Caco-2 (cell line): ENCODE data around the gene TMEM132D. TPM values are rescaled to one million over a fixed set of nuclear protein-coding genes. Genes with fewer than 3 reads are reported as not detected.

Experiments used
- BruUV-seq: library from RNA; stranded (reverse); fragments of 400-500 nt; replicated peaks from 2 replicates; lab custom pipeline; 2021; lab: Mats Ljungman, UMichigan
- CTCF ChIA-PET: fragments of 300-600 bp; sonication (Branson Sonifier 250); formaldehyde crosslinking; loops from one replicate; lab custom pipeline; 2022; ENCODE audit warnings: antibody characterized with exemption; lab: Charles Lee
- POLR2A ChIA-PET: fragments of 300-600 bp; sonication (Branson Sonifier 250); formaldehyde crosslinking; loops from one replicate; lab custom pipeline; 2022; ENCODE audit warnings: antibody characterized with exemption; lab: Charles Lee
- DNase-seq, 2 experiments: peaks; one replicate each; pipeline versions ENCODE4 v3.0.0 to v3.0.0-alpha.2; 2020 to 2022
- H3K27me3 ChIP-seq: replicated peaks from 2 replicates; pipeline ENCODE4 v1.6.0; 2011; ENCODE audit warnings: low read length; ENCODE audit not compliant: control insufficient read depth, insufficient read depth
- H3K36me3 ChIP-seq: 2 replicates; pipeline ENCODE4 v1.5.1; 2011; ENCODE audit warnings: low read length; ENCODE audit not compliant: control insufficient read depth, insufficient read depth
- H3K4me1 ChIP-seq: fragments of 250-450 bp; sonication (Bioruptor Pico); 2 replicates; pipeline ENCODE4 v1.5.1; 2020; ENCODE audit warnings: mild to moderate bottlenecking
- H3K4me3 ChIP-seq: 2 replicates; pipeline ENCODE4 v1.5.1; 2011; ENCODE audit warnings: low read depth, mild to moderate bottlenecking, control low read depth, low read length
- H3K9me3 ChIP-seq: fragments of 250-450 bp; sonication (Bioruptor Pico); 2 replicates; pipeline ENCODE4 v1.5.1; 2020; ENCODE audit warnings: mild to moderate bottlenecking, moderate library complexity
- H3K27ac Mint-ChIP-seq: one replicate; pipeline ENCODE4 v1.8.0; 2022; ENCODE audit warnings: mixed read lengths; ENCODE audit not compliant: unreplicated experiment
- H3K27me3 Mint-ChIP-seq: one replicate; pipeline ENCODE4 v1.8.0; 2022; ENCODE audit warnings: mixed read lengths; ENCODE audit not compliant: insufficient read depth, unreplicated experiment
- H3K36me3 Mint-ChIP-seq: one replicate; pipeline ENCODE4 v1.8.0; 2022; ENCODE audit warnings: mild to moderate bottlenecking, mixed read lengths; ENCODE audit not compliant: insufficient read depth, unreplicated experiment
- H3K4me1 Mint-ChIP-seq: one replicate; pipeline ENCODE4 v1.8.0; 2022; ENCODE audit warnings: low read depth, mixed read lengths; ENCODE audit not compliant: unreplicated experiment
- H3K4me3 Mint-ChIP-seq: one replicate; pipeline ENCODE4 v1.8.0; 2022; ENCODE audit warnings: mild to moderate bottlenecking, moderate library complexity, mixed read lengths; ENCODE audit not compliant: unreplicated experiment
- H3K9me3 Mint-ChIP-seq: one replicate; pipeline ENCODE4 v1.8.0; 2022; ENCODE audit warnings: mixed read lengths; ENCODE audit not compliant: unreplicated experiment
- intact Hi-C: fragments of 100-400 bp; cut with micrococcal nuclease; formaldehyde crosslinking; loops from one replicate; pipeline ENCODE4 v1.10.0; 2022; ENCODE audit not compliant: unreplicated experiment
- total RNA-seq: library from RNA; stranded (reverse); gene quantifications from 2 replicates; pipeline ENCODE4 v1.2.3, GENCODE V29; 2022
- TF ChIP-seq, protein P1 (sequence below), 2 experiments: fragments of 200-600 bp in 1 of 2; IDR thresholded peaks; 1 replicate in 1 of 2; 2 replicates in 1 of 2; pipeline versions ENCODE4 v1.5.1 to v1.8.0; 2011 to 2022; ENCODE audit warnings: antibody characterized with exemption in 1 of 2, control low read depth in 1 of 2, inconsistent platforms in 1 of 2, low read depth in 1 of 2, low read length in 1 of 2, mild to moderate bottlenecking in 1 of 2, moderate library complexity in 1 of 2; ENCODE audit not compliant: insufficient read depth in 1 of 2, severe bottlenecking in 1 of 2, unreplicated experiment in 1 of 2

The TMEM132D gene
- total RNA-seq, 1 experiment from 2014 or later = not detected

DNA sequence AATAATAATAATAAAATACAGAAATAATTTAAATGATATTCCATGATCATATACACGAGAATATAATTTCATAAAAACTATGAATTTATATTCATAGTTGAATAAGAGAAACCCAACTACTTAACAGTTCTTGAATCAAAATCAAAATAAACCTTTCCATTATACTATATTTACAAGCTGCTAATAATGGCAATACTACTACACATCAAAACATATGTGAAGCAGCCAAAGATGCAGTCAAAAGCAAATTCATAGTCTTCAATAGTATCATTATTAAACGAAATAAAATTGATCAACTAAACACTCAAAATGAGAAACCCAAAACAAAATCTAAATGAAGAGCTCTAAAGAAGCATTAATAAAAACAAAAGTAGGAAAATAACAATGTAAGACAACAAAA, 197.1 kb downstream of the TMEM132D start:
- H3K36me3 Mint-ChIP-seq = no peaks in the 10 kb centered on the region
- H3K9me3 Mint-ChIP-seq = peaks cover 41% of the 10 kb centered on the region

DNA sequence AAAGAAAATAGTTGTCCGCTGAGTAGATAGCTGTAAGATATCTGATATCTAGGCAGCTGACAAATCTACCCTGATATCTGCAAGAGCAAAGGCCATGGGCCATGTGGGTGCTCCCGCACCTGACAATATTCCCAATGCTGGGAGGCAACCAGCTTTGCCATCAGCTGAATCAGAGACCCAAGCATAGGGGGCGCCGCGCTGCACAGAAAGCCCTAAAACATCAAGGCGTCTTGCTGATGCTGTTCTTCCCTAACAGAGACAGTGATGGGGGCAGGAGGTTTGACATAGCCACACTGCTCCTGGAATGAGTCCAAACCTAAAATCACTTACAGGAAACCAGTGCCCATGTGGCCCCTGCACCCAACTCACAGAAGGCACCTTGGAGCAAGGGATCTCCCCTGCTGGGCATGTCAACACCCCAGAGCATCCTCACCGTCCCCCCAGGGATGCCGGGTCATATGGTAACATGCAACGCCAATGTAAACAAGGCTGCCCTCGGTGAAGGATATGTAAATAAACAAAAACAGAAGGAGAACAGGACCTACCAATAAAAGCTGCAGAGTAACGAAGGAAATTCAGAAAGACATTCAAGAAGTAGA, 199.5 kb downstream of the TMEM132D start:
- Mint-ChIP-seq H3K4me1 (no peaks in the 10 kb centered on the region), H3K9me3 (peaks cover 40% of the 10 kb centered on the region), H3K27me3 (no peaks in the 10 kb centered on the region), H3K4me3 (no peak overlapping the region), H3K36me3 (no peaks in the 10 kb centered on the region), H3K27ac (no peak overlapping the region)
- no TSS peak for BruUV-seq
- Histone ChIP-seq H3K9me3 (no peaks in the 10 kb centered on the region), H3K36me3 (no peaks in the 10 kb centered on the region), H3K27me3 (no peaks in the 10 kb centered on the region), H3K4me3 (no peak overlapping the region), H3K4me1 (no peaks in the 10 kb centered on the region)
- no peak for DNase-seq
- TF ChIP-seq, protein P1, sequence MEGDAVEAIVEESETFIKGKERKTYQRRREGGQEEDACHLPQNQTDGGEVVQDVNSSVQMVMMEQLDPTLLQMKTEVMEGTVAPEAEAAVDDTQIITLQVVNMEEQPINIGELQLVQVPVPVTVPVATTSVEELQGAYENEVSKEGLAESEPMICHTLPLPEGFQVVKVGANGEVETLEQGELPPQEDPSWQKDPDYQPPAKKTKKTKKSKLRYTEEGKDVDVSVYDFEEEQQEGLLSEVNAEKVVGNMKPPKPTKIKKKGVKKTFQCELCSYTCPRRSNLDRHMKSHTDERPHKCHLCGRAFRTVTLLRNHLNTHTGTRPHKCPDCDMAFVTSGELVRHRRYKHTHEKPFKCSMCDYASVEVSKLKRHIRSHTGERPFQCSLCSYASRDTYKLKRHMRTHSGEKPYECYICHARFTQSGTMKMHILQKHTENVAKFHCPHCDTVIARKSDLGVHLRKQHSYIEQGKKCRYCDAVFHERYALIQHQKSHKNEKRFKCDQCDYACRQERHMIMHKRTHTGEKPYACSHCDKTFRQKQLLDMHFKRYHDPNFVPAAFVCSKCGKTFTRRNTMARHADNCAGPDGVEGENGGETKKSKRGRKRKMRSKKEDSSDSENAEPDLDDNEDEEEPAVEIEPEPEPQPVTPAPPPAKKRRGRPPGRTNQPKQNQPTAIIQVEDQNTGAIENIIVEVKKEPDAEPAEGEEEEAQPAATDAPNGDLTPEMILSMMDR (IDR thresholded peaks at IDR 0.05; ENCODE audit: insufficient read depth in 1 of 2, low read depth in 1 of 2, low read length in 1 of 2, severe bottlenecking in 1 of 2, unreplicated experiment in 1 of 2) = no peak
- ChIA-PET CTCF (no interaction called here), POLR2A (no interaction called here)
- intact Hi-C loops = no loop called here

More for the DNA sequence above, 197.1 kb downstream of the TMEM132D start:
- intact Hi-C loops = no loop called here
- DNase-seq = no peak
- H3K27ac Mint-ChIP-seq = no peak overlapping the region
- ChIA-PET CTCF (no interaction called here), POLR2A (no interaction called here)
- H3K4me3 Mint-ChIP-seq = no peak overlapping the region
- no peaks in the 10 kb centered on the region for H3K27me3 ChIP-seq
- no peaks in the 10 kb centered on the region for H3K4me1 Mint-ChIP-seq
- TF ChIP-seq, protein P1 (IDR thresholded peaks at IDR 0.05; ENCODE audit: insufficient read depth in 1 of 2, low read depth in 1 of 2, low read length in 1 of 2, severe bottlenecking in 1 of 2, unreplicated experiment in 1 of 2) = no peak
- H3K4me3 ChIP-seq = no peak overlapping the region
- H3K4me1 ChIP-seq = no peaks in the 10 kb centered on the region
- H3K9me3 ChIP-seq = no peaks in the 10 kb centered on the region
- no TSS peak for BruUV-seq
- no peaks in the 10 kb centered on the region for H3K36me3 ChIP-seq
- H3K27me3 Mint-ChIP-seq = no peaks in the 10 kb centered on the region

DNA sequence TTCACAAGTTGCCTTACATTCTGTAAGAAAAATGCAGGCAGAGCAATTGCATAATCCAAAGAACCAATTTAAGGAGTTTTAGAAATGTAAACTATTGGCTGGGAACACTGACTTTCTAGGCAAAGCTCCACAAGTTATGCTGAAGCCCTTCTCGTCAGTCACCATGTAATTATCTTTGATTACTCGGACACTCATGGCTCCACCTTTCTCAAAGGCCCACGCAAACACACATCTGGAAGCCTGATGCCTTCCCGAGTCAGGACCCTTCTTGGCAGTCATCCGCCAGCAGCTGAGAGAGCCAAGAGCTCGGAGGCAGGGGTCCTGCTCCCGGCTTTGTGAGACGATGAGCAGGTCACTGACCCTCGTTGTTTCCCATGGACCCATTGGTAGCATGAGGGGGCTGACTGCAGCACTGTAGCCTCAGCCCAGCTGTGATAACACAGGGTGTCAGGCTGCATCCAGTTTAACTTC, 202.2 kb downstream of the TMEM132D start:
- intact Hi-C loops = no loop called here
- CTCF ChIA-PET = no interaction called here
- H3K4me1 ChIP-seq = no peaks in the 10 kb centered on the region

More for the DNA sequence above, 202.2 kb downstream of the TMEM132D start:
- Mint-ChIP-seq H3K4me3 (no peak overlapping the region), H3K27me3 (no peaks in the 10 kb centered on the region), H3K27ac (no peak overlapping the region), H3K9me3 (peaks cover 34% of the 10 kb centered on the region), H3K4me1 (no peaks in the 10 kb centered on the region), H3K36me3 (no peaks in the 10 kb centered on the region)
- POLR2A ChIA-PET = no interaction called here
- no peak for DNase-seq
- TF ChIP-seq, protein P1 (IDR thresholded peaks at IDR 0.05; ENCODE audit: insufficient read depth in 1 of 2, low read depth in 1 of 2, low read length in 1 of 2, severe bottlenecking in 1 of 2, unreplicated experiment in 1 of 2) = no peak
- H3K9me3 ChIP-seq = no peaks in the 10 kb centered on the region
- H3K4me3 ChIP-seq = no peak overlapping the region
- no peaks in the 10 kb centered on the region for H3K36me3 ChIP-seq
- H3K27me3 ChIP-seq = no peaks in the 10 kb centered on the region
- BruUV-seq = no TSS peak
